ENCODE measurements around the gene HCK.

The HCK gene

GRCh38 chr20:32031007-32031958 is 20.8 kb upstream of the HCK start (continued):
- TF ChIP-seq SP7 (tag by site-specific recombination; IDR thresholded peaks at IDR 0.05), result peak; percentile 38; the same call in 1 of the 2 replicates
- TF ChIP-seq ZNF140 (tag by site-specific recombination; IDR thresholded peaks at IDR 0.05), result no peak
- no peak for TF ChIP-seq ZNF658 (tag by site-specific recombination; IDR thresholded peaks at IDR 0.05)
- no peak for TF ChIP-seq ZNF704 (tag by site-specific recombination; IDR thresholded peaks at IDR 0.05)
- TF ChIP-seq ZBTB1 (tag by site-specific recombination; IDR thresholded peaks at IDR 0.05), result no peak
- no peak for TF ChIP-seq OVOL3 (tag by site-specific recombination; IDR thresholded peaks at IDR 0.05)
- TF ChIP-seq ZNF501 (tag by site-specific recombination; IDR thresholded peaks at IDR 0.05), result no peak
- TF ChIP-seq GLI2 (tag by site-specific recombination; IDR thresholded peaks at IDR 0.05; ENCODE audit: borderline replicate concordance, low read depth), result no peak
- TF ChIP-seq ZNF214 (tag by site-specific recombination; IDR thresholded peaks at IDR 0.05; ENCODE audit: borderline replicate concordance), result no peak
- no peak for TF ChIP-seq ZNF366 (tag by site-specific recombination; conservative IDR thresholded peaks at IDR 0.05)
- TF ChIP-seq ZNF221 (tag by site-specific recombination; IDR thresholded peaks at IDR 0.05; ENCODE audit: borderline replicate concordance), result no peak
- TF ChIP-seq ZNF792 (tag by site-specific recombination; IDR thresholded peaks at IDR 0.05), result no peak
- TF ChIP-seq ZNF747 (tag by site-specific recombination; IDR thresholded peaks at IDR 0.05), result no peak
- TF ChIP-seq ZBTB21 (tag by site-specific recombination; IDR thresholded peaks at IDR 0.05), result no peak
- no peak for TF ChIP-seq AEBP2 (tag by site-specific recombination; IDR thresholded peaks at IDR 0.05; ENCODE audit: borderline replicate concordance)
- TF ChIP-seq ZBTB20 (tag by site-specific recombination; IDR thresholded peaks at IDR 0.05), result peak; percentile 80
- no peak for TF ChIP-seq KLF1 (tag by site-specific recombination; IDR thresholded peaks at IDR 0.05)
- no peak for TF ChIP-seq ZNF624 (tag by site-specific recombination; IDR thresholded peaks at IDR 0.05)
- no peak for TF ChIP-seq PRDM10 (tag by site-specific recombination; IDR thresholded peaks at IDR 0.05)
- no peak for TF ChIP-seq GLI4 (tag by site-specific recombination; IDR thresholded peaks at IDR 0.05)
- no peak for TF ChIP-seq ZNF112 (tag by site-specific recombination; IDR thresholded peaks at IDR 0.05)
- no peak for TF ChIP-seq ZNF391 (tag by site-specific recombination; IDR thresholded peaks at IDR 0.05; ENCODE audit: borderline replicate concordance, low read depth)
- TF ChIP-seq MYNN (tag by site-specific recombination; IDR thresholded peaks at IDR 0.05; ENCODE audit: borderline replicate concordance), result no peak
- TF ChIP-seq ZSCAN18 (tag by site-specific recombination; IDR thresholded peaks at IDR 0.05), result no peak
- TF ChIP-seq FEZF1 (tag by site-specific recombination; IDR thresholded peaks at IDR 0.05), result peak; percentile 66
- TF ChIP-seq ZNF521 (tag by site-specific recombination; IDR thresholded peaks at IDR 0.05), result no peak
- TF ChIP-seq ZNF830 (tag by site-specific recombination; IDR thresholded peaks at IDR 0.05; ENCODE audit: low read depth), result no peak
- TF ChIP-seq KLF9 (tag by site-specific recombination; IDR thresholded peaks at IDR 0.05; ENCODE audit: low read depth), result peak; percentile 41; the same call in 1 of the 2 replicates
- no peak for TF ChIP-seq ZNF664 (tag by site-specific recombination; IDR thresholded peaks at IDR 0.05)
- no peak for TF ChIP-seq YY1 (tag by site-specific recombination; IDR thresholded peaks at IDR 0.05)
- TF ChIP-seq ZNF530 (tag by site-specific recombination; IDR thresholded peaks at IDR 0.05; ENCODE audit: low read depth), result no peak
- TF ChIP-seq ZNF639 (tag by site-specific recombination; IDR thresholded peaks at IDR 0.05), result no peak

All from HEK293 (cell line).